Measurements from ENCODE around the gene UBE2D1.
A peak's percentile ranks its signal among the peaks of the same experiment; 100 is the strongest.

Gene UBE2D1

GRCh38 chr10:58334817-58335305 is at the start of gene UBE2D1:
Gene UBE2D1 (plus strand): TSS chr10:58335006. CDS start chr10:58335202, 196 bp downstream.
- DNase-seq (ENCODE audit: low spot score) = peak; percentile 85

- DNase-seq (ENCODE audit: low spot score) = peak; percentile 60
Observed at GRCh38 chr10:58291538-58292174, 43.1 kb upstream of the UBE2D1 start.

GRCh38 chr10:58293989-58294388 is 40.8 kb upstream of the UBE2D1 start:
- no peak for DNase-seq (ENCODE audit: low spot score)

GRCh38 chr10:58299580-58299979 is 35.2 kb upstream of the UBE2D1 start:
- peak; percentile 45 for DNase-seq (ENCODE audit: low spot score)

- DNase-seq (ENCODE audit: low spot score) = no peak
Observed at GRCh38 chr10:58300676-58301075, 34.1 kb upstream of the UBE2D1 start.

GRCh38 chr10:58302254-58302653 is 32.6 kb upstream of the UBE2D1 start:
- no peak for DNase-seq (ENCODE audit: low spot score)

GRCh38 chr10:58304099-58304633 is 30.6 kb upstream of the UBE2D1 start:
- DNase-seq (ENCODE audit: low spot score) = no peak

GRCh38 chr10:58305821-58306220 is 29.0 kb upstream of the UBE2D1 start:
- DNase-seq (ENCODE audit: low spot score) = no peak

GRCh38 chr10:58307676-58308075 is 27.1 kb upstream of the UBE2D1 start:
- DNase-seq (ENCODE audit: low spot score) = no peak

GRCh38 chr10:58311026-58311425 is 23.8 kb upstream of the UBE2D1 start:
- no peak for DNase-seq (ENCODE audit: low spot score)

- no peak for DNase-seq (ENCODE audit: low spot score)
Observed at GRCh38 chr10:58316874-58317273, 17.9 kb upstream of the UBE2D1 start.

- DNase-seq (ENCODE audit: low spot score) = no peak
Observed at GRCh38 chr10:58318346-58318745, 16.5 kb upstream of the UBE2D1 start.

GRCh38 chr10:58319599-58319998 is 15.2 kb upstream of the UBE2D1 start:
- no peak for DNase-seq (ENCODE audit: low spot score)

- no peak for DNase-seq (ENCODE audit: low spot score)
Observed at GRCh38 chr10:58320351-58321049, 14.3 kb upstream of the UBE2D1 start.

- DNase-seq (ENCODE audit: low spot score) = peak; percentile 11
Observed at GRCh38 chr10:58322072-58322834, 12.6 kb upstream of the UBE2D1 start.

GRCh38 chr10:58322835-58323209 is 12.0 kb upstream of the UBE2D1 start:
- no peak for DNase-seq (ENCODE audit: low spot score)

- no peak for DNase-seq (ENCODE audit: low spot score)
Observed at GRCh38 chr10:58326967-58327381, 7.8 kb upstream of the UBE2D1 start.

- DNase-seq (ENCODE audit: low spot score) = no peak
Observed at GRCh38 chr10:58328233-58328632, 6.6 kb upstream of the UBE2D1 start.

GRCh38 chr10:58330431-58330830 is 4.4 kb upstream of the UBE2D1 start:
- no peak for DNase-seq (ENCODE audit: low spot score)

GRCh38 chr10:58331646-58332045 is 3.2 kb upstream of the UBE2D1 start:
- no peak for DNase-seq (ENCODE audit: low spot score)

GRCh38 chr10:58335306-58336005 is 650 bp downstream of the UBE2D1 start:
- DNase-seq (ENCODE audit: low spot score) = peak; percentile 22

GRCh38 chr10:58336242-58336641 is 1.4 kb downstream of the UBE2D1 start:
- DNase-seq (ENCODE audit: low spot score) = no peak

Measured in CD4-positive, alpha-beta T cell treated with Interleukin-2 at 100 ng/mL for 4 hours (primary cell).